HG03159 (cell line): ENCODE results near the gene C1orf232.
A peak's percentile ranks its signal among the peaks of the same experiment; 100 is the strongest.

Experiments used
- ATAC-seq: cut with Tn5 transposase; IDR thresholded peaks from one replicate; pipeline ENCODE4 v1.9.1; 2021; ENCODE audit warnings: mild to moderate bottlenecking, moderate library complexity; ENCODE audit not compliant: unreplicated experiment

C1orf232 gene

DNA sequence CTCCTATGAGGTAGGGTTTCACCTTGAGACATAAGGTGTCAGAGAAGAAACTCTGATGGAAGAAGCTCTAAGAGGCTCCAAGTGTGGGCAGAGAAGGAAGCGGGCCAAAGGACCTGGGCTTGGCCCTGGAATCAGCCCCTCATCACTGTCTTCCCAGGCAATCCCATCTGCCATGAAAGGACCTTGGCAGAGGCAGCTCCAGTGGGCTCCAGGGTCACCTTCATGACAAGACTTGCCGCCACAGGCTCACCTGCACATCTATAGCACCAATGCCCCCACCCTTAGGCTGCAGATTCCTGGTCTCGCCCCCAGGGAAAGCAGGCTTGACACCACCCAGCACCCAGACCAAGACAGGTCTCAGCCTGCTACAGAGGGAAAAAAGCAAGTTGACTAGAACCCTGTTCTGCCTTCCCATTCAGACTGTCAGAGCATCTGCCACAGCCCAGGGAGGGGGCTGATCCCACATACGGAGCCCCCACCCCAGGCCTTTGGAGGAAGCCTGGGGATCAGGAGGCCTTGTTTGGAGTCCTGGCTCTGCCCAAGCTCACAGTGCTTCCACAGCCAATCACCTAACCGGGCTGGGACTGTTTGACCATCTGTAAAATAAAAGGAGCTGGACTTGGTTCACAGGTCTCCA, 10.4 kb downstream of the C1orf232 start:
- no peak for ATAC-seq

DNA sequence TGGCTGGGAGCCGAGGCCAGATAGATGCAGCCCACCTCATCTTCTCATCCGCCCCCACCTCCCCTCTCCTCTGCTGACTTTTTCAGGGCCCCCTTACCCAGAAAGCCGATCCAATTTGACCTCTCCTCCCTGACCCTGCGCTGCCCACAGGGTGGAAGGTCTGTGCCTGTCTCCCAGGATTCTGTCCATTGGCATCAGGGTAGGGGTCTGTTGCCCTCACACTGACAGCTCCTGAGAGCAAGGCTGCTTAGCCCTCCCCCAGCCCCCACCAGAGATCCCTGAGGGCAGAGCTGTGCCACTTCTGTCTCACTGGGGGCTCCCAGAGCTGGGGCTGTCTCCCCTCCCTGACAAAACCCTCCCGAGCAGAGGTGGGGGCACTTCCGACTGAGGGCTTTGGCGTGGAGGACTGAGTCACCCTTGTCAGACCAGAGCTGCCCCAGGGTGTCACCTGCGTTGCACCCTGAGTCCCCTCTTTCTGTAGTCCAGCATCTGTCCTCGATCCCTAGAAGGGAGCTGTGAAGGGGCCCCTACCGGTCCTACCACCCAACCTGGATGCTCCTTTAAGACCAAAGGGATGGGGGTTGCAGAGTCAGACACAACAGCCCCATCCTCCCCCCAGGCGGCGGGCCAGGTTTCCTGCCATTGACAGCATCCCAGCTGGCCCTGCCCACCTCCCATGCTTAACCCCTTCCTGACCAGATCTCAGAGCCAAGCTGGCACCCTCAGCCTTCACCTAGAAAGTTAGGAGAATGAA, 12.3 kb downstream of the C1orf232 start:
- no peak for ATAC-seq

- no peak for ATAC-seq
Observed at GRCh38 chr1:26155370-26156284, 13.1 kb downstream of the C1orf232 start.

DNA sequence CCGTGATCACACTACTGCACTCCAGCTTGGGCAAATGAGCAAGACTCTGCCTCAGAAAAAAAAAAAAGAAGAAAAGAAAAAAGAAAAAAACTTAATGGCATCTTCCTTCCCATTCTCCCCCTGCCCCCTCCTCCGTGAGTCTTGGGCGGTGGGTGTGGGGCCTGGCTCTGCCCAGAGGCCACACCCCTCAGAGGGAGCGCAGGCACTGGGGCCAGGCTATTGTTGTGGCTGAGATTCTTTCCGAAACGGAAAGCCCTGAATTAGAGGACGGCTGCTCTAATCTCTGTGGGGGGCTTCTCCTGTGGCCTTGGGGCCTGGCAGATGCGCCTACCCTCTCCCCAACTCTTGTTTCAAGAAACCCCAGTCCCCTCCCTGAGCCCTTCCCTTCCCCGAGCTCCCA, 14.0 kb downstream of the C1orf232 start:
- no peak for ATAC-seq

GRCh38 chr1:26153966-26154532, 14.7 kb downstream of the C1orf232 start:
- ATAC-seq, result no peak

GRCh38 chr1:26148887-26149286, 19.9 kb downstream of the C1orf232 start:
- no peak for ATAC-seq

GRCh38 chr1:26145960-26146294, 22.8 kb downstream of the C1orf232 start:
- no peak for ATAC-seq

DNA sequence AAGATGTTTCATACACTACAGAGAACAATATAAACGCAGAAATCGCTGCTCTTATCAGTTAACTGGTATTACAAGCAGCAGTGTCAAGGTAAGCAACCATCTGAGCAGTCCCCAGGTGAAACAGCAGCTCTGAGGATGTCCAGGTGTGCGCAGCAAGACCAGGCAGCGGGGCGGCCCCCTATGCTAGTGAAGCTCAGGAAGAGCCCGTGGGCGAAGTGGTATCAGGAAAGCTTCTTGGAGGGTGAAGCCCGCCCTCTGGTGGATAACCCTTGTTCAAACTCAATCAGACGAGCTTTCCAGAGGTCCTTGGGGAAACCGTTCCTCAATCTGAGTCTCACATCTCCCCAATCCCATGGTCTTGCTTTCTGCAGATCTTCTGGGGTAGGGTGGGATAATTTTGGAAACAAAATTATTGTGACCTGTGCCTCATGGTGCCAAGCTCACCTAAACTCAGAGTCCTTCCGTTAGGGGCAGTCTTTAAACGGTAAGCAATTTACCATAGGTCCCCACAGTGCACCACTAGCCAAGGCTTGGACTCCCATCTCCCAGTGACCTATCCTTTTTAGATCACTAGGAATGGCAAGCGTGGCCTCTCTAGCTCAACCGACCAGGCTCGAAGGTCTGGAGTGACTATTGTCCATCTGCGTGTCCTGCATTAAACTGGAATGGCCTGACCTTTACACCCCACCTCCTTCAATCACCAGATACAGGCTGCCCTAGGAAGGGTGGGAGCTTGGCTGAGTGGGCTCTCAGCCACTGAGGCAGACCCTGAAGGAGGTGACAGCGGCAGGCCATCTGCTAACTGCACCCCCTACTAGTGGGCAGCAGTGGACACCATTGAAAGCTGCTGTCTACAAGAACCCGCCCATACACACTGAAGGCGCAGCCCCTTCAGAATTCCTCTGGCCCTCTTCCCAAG, 23.5 kb downstream of the C1orf232 start:
- no peak for ATAC-seq

GRCh38 chr1:26142159-26142558, 26.6 kb downstream of the C1orf232 start:
- no peak for ATAC-seq

GRCh38 chr1:26138974-26139558, 29.7 kb downstream of the C1orf232 start:
- ATAC-seq, result no peak

- ATAC-seq, result no peak
Observed at GRCh38 chr1:26134466-26134865, 34.3 kb downstream of the C1orf232 start.

GRCh38 chr1:26132834-26133167, 36.0 kb downstream of the C1orf232 start:
- no peak for ATAC-seq

DNA sequence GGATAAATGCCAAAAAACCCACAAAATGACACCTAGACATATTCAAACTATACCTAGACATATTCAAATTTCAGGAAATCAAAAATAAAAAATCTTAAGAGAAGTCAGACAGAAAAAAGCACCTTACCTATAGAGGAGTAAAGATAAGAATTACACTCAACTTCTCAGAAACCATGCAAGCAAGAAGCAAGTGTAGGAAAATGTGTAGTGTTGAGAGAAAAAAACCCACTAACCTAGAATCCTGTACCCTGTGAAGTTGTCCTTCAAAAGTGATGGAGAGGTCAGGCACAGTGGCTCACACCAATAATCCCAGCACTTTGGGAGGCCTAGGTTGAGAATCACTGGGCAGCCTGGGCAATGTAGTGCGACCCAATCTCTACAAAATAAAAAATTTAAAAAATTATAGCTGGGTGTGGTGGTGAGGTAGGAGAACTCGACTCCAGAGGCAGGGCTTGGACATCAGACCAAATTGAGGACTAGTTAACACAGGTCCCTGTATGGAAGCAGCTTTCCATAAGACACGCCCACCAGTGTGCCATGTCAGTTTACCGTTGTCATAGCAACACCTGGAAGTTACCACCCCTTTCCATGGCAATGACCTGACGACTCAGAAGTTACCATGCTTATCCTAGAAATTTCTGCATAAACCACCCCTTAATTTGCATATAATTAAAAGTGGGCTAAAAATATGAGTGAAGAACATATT, 36.5 kb downstream of the C1orf232 start:
- no peak for ATAC-seq

DNA sequence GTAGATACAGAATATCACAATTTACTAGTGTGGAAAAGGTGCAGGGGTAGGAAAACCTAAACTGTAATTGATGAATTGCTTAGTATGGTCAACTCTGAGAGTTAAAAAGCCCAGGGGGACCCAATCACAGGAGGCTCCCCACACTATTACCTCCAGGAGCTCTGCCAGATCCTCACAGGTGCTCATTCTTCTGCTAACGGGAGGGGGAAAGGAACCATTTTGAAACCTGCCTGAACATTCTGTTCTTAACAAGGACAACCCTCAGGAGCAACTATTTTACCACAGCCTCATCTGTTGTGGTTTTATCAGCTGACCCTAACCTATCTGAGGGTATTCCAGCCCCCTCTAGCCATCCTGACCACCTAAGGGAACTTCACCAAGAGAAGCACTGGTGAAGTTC, 38.1 kb downstream of the C1orf232 start:
- ATAC-seq, result no peak

GRCh38 chr1:26129778-26130177, 39.0 kb downstream of the C1orf232 start:
- no peak for ATAC-seq

DNA sequence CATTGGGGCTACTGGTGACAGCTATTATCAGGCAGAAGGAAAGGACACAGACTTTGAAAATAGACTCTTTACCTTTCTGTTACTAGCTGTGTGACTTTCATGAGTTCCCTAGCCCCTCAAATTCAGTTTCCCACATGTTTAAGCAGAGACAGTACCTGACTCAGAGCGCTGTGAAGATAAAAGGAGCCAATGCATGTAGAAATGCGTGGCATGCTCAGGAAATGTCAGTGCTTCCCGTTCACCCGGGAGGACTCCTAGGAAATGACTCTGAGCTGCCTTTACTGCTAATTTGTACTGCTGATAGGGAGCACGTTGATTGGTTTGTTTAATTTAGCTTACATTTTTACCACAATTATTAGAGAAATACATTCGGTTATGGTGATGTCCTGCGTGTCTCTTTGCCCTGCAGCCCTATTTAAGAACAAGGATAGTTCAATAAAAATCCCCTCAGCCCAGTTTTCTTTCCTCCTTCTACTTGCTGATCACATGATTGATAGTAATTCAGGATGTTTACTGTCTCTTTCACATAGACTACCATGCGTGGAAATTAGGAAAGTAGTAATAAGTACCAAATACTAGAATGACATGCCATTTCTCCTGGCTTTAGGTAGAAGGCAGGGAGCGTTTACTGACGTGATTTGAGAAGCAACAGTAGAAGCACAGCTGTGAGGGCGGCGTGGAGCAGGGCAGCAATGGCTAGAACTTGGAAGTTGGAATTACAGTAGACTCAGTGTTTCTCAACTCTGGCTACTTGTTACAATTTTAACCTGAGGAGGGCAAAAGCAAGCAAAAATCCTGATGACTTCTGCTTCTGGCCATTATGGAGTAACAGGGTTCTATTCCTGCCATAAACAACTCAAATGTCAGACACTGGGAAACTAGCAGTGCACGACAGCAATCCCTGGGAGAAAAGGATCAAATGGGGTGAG, 41.3 kb downstream of the C1orf232 start:
- no peak for ATAC-seq

DNA sequence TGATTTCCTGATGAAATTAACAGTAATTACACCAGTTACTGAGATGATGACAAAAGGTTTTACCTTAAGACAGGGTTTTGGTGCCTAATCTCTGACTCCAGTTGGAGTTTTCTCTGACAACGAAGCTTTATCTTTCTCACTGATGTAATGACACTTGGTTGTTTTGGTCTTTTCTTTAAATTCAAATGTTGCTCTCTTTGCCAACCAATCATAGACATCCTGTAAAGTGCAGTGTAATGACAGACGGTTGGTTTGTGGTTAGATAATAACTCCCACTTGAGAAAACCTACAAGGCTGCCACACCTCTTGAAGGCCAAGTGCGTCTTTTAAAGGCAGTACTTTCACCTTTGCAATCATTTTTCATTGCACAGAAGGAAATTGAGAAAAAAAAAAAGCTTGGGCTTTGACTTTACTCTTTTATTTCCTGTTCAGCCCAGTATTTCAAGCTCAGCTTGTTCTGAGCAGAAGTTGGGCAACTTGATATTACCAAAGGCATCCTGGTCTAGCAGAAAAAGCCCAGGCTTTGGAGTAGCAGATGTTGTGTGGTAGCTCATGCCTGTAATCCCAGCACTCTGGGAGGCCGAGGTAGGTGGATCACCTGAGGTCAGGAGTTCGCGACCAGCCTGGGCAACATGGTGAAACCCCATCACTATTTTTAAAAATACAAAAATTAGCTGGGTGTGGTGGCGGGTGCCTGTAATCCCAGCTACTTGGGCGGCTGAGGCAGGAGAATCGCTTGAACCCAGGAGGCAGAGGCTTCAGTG, 42.3 kb downstream of the C1orf232 start:
- ATAC-seq, result peak; percentile 82

DNA sequence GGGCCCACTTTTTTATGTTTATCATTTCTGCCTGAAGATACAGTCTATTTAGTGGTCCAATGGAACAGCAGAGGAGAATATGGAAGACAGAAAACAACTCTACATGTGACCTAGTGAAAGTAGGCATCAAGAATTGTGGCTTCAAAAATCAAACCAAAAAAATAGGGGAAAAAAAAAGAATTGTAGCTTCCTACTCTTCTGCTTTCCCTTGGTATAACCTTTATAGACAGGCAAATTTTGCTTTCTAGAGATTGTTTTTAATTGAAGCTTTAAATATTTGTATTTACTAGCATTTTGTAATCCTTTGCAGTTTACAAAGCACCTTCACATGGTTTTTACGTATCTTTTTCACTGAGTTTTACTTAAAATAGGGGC, 42.8 kb downstream of the C1orf232 start:
- no peak for ATAC-seq
